Hematopoietic multipotent progenitor cell treated with erythropoietin and hydrocortisone succinate and interleukin-3 and kit ligand, for 6 days (in vitro differentiated cells): ENCODE results near the gene TGFBR1.

Experiments
- DNase-seq: peaks from one replicate; pipeline ENCODE4 v3.0.0-alpha.2; 2015

TGFBR1 gene

GRCh38 chr9:99138424-99139284, 33.7 kb downstream of the TGFBR1 start:
- DNase-seq = no peak

GRCh38 chr9:99139868-99140267, 35.0 kb downstream of the TGFBR1 start:
- no peak for DNase-seq

GRCh38 chr9:99140685-99141314, 35.9 kb downstream of the TGFBR1 start:
- DNase-seq = peak; percentile 81

GRCh38 chr9:99141849-99142248, 36.9 kb downstream of the TGFBR1 start:
- DNase-seq = no peak

- no peak for DNase-seq
Observed at GRCh38 chr9:99142275-99142674, 37.4 kb downstream of the TGFBR1 start.

- DNase-seq = no peak
Observed at GRCh38 chr9:99143655-99144054, 38.7 kb downstream of the TGFBR1 start.

- DNase-seq = no peak
Observed at GRCh38 chr9:99144966-99145365, 40.1 kb downstream of the TGFBR1 start.

GRCh38 chr9:99146574-99146973, 41.7 kb downstream of the TGFBR1 start:
- no peak for DNase-seq

- no peak for DNase-seq
Observed at GRCh38 chr9:99147177-99147576, 42.3 kb downstream of the TGFBR1 start.

- DNase-seq = peak; percentile 53
Observed at GRCh38 chr9:99150451-99151171, 45.7 kb downstream of the TGFBR1 start.

- DNase-seq = no peak
Observed at GRCh38 chr9:99154356-99154755, 49.4 kb downstream of the TGFBR1 start.

GRCh38 chr9:99155736-99156135, 50.8 kb downstream of the TGFBR1 start:
- DNase-seq = no peak

- no peak for DNase-seq
Observed at GRCh38 chr9:99158629-99159028, 53.7 kb downstream of the TGFBR1 start.

- no peak for DNase-seq
Observed at GRCh38 chr9:99160173-99160572, 55.3 kb downstream of the TGFBR1 start.

- peak; percentile 71 for DNase-seq
Observed at GRCh38 chr9:99162759-99163364, 57.9 kb downstream of the TGFBR1 start.

GRCh38 chr9:99166149-99166548, 61.2 kb downstream of the TGFBR1 start:
- DNase-seq = no peak

GRCh38 chr9:99167119-99167518, 62.2 kb downstream of the TGFBR1 start:
- peak; percentile 9 for DNase-seq

- peak; percentile 8 for DNase-seq
Observed at GRCh38 chr9:99167694-99168093, 62.8 kb downstream of the TGFBR1 start.

- DNase-seq = no peak
Observed at GRCh38 chr9:99169086-99169485, 64.2 kb downstream of the TGFBR1 start.

GRCh38 chr9:99169982-99170761, 65.3 kb downstream of the TGFBR1 start:
- no peak for DNase-seq

- DNase-seq = no peak
Observed at GRCh38 chr9:99171225-99172123, 66.6 kb downstream of the TGFBR1 start.
